Kidney glomerular epithelial cell (primary cell): Measurements from ENCODE around the gene MEP1B.
"Not testable (repeated sequence)": the region's sequence is repeated elsewhere in the genome, so short reads cannot be mapped to it uniquely, and the experiment has no call there.

Source experiments
- DNase-seq: peaks from one replicate; lab custom pipeline; 2025; lab: John Stamatoyannopoulos, UW

Gene MEP1B

GRCh38 chr18:32189790-32190189 lies at the start of gene MEP1B:
Gene MEP1B (plus strand): TSS chr18:32190039. CDS start chr18:32190071, 32 bp downstream.
- DNase-seq: no peak

GRCh38 chr18:32148185-32148870 lies 41.5 kb upstream of the MEP1B start:
- DNase-seq: no peak

- DNase-seq: no peak
Observed at GRCh38 chr18:32152705-32153448, 37.0 kb upstream of the MEP1B start.

GRCh38 chr18:32156855-32157254 lies 33.0 kb upstream of the MEP1B start:
- no peak for DNase-seq

- DNase-seq: no peak
Observed at GRCh38 chr18:32157580-32157979, 32.3 kb upstream of the MEP1B start.

- DNase-seq: peak; percentile 80
Observed at GRCh38 chr18:32158108-32158624, 31.7 kb upstream of the MEP1B start.

- DNase-seq: not testable (repeated sequence)
Observed at GRCh38 chr18:32158631-32159030, 31.2 kb upstream of the MEP1B start.

GRCh38 chr18:32160547-32160946 lies 29.3 kb upstream of the MEP1B start:
- no peak for DNase-seq

- DNase-seq: no peak
Observed at GRCh38 chr18:32167980-32168730, 21.7 kb upstream of the MEP1B start.

GRCh38 chr18:32173654-32174053 lies 16.2 kb upstream of the MEP1B start:
- DNase-seq: no peak

- DNase-seq: no peak
Observed at GRCh38 chr18:32174719-32175118, 15.1 kb upstream of the MEP1B start.

- no peak for DNase-seq
Observed at GRCh38 chr18:32175265-32175664, 14.6 kb upstream of the MEP1B start.

GRCh38 chr18:32176745-32177144 lies 13.1 kb upstream of the MEP1B start:
- not testable (repeated sequence) for DNase-seq

GRCh38 chr18:32177530-32177929 lies 12.3 kb upstream of the MEP1B start:
- no peak for DNase-seq

GRCh38 chr18:32183503-32183902 lies 6.3 kb upstream of the MEP1B start:
- no peak for DNase-seq

- DNase-seq: no peak
Observed at GRCh38 chr18:32190209-32190608, 370 bp downstream of the MEP1B start.

GRCh38 chr18:32195881-32196815 lies 6.3 kb downstream of the MEP1B start:
- DNase-seq: no peak

- DNase-seq: no peak
Observed at GRCh38 chr18:32200766-32201165, 10.9 kb downstream of the MEP1B start.

- DNase-seq: no peak
Observed at GRCh38 chr18:32201948-32202672, 12.3 kb downstream of the MEP1B start.

- no peak for DNase-seq
Observed at GRCh38 chr18:32208023-32208422, 18.2 kb downstream of the MEP1B start.

- no peak for DNase-seq
Observed at GRCh38 chr18:32208577-32208976, 18.7 kb downstream of the MEP1B start.
